HG02870 (cell line): Measurements from ENCODE around the gene TMEM131.
"Not testable (repeated sequence)": the region's sequence is repeated elsewhere in the genome, so short reads cannot be mapped to it uniquely, and the experiment has no call there.

Experiments
- ATAC-seq: cut with Tn5 transposase; IDR thresholded peaks from one replicate; pipeline ENCODE4 v1.9.1; 2021; ENCODE audit warnings: mild to moderate bottlenecking, moderate library complexity; ENCODE audit not compliant: unreplicated experiment

TMEM131 gene

GRCh38 chr2:97914691-97915213 lies 81.0 kb downstream of the TMEM131 start:
- ATAC-seq, result no peak

- no peak for ATAC-seq
Measured at GRCh38 chr2:97913846-97914245, 81.9 kb downstream of the TMEM131 start.

- ATAC-seq, result no peak
Measured at GRCh38 chr2:97911922-97912575, 83.7 kb downstream of the TMEM131 start.

GRCh38 chr2:97911206-97911921 lies 84.4 kb downstream of the TMEM131 start:
- ATAC-seq, result peak; percentile 65

- ATAC-seq, result no peak
Measured at GRCh38 chr2:97910403-97911205, 85.1 kb downstream of the TMEM131 start.

- ATAC-seq, result no peak
Measured at GRCh38 chr2:97908208-97908676, 87.5 kb downstream of the TMEM131 start.

- ATAC-seq, result no peak
Measured at GRCh38 chr2:97907369-97908100, 88.2 kb downstream of the TMEM131 start.

GRCh38 chr2:97906307-97906706 lies 89.4 kb downstream of the TMEM131 start:
- no peak for ATAC-seq

- no peak for ATAC-seq
Measured at GRCh38 chr2:97905294-97905693, 90.5 kb downstream of the TMEM131 start.

GRCh38 chr2:97901862-97902261 lies 93.9 kb downstream of the TMEM131 start:
- no peak for ATAC-seq

GRCh38 chr2:97900806-97901205 lies 94.9 kb downstream of the TMEM131 start:
- ATAC-seq, result no peak

- not testable (repeated sequence) for ATAC-seq
Measured at GRCh38 chr2:97893042-97893441, 102.7 kb downstream of the TMEM131 start.

- no peak for ATAC-seq
Measured at GRCh38 chr2:97891611-97892010, 104.1 kb downstream of the TMEM131 start.

- ATAC-seq, result no peak
Measured at GRCh38 chr2:97889156-97889555, 106.6 kb downstream of the TMEM131 start.

- ATAC-seq, result no peak
Measured at GRCh38 chr2:97885841-97886240, 109.9 kb downstream of the TMEM131 start.

- ATAC-seq, result no peak
Measured at GRCh38 chr2:97880334-97880733, 115.4 kb downstream of the TMEM131 start.

- no peak for ATAC-seq
Measured at GRCh38 chr2:97878865-97879264, 116.9 kb downstream of the TMEM131 start.

- not testable (repeated sequence) for ATAC-seq
Measured at GRCh38 chr2:97878317-97878716, 117.4 kb downstream of the TMEM131 start.

- no peak for ATAC-seq
Measured at GRCh38 chr2:97871096-97871780, 124.5 kb downstream of the TMEM131 start.

GRCh38 chr2:97870396-97870843 lies 125.3 kb downstream of the TMEM131 start:
- peak; percentile 99 for ATAC-seq
